GF-D8 (cell line): Measurements from ENCODE around the gene BCL7A.
A peak's percentile ranks its signal among the peaks of the same experiment; 100 is the strongest.

Experiments used
- DNase-seq: peaks from one replicate; lab custom pipeline; 2025; lab: John Stamatoyannopoulos, UW

The BCL7A gene

GRCh38 chr12:122001466-122002209 lies 20.0 kb upstream of the BCL7A start:
- no peak for DNase-seq

- DNase-seq, result peak; percentile 37
These were observed 17.8 kb upstream of the BCL7A start for GRCh38 chr12:122003651-122004611.

- DNase-seq, result no peak
These were observed 17.0 kb upstream of the BCL7A start for GRCh38 chr12:122004633-122005071.

GRCh38 chr12:122005252-122005776 lies 16.4 kb upstream of the BCL7A start:
- no peak for DNase-seq

DNA sequence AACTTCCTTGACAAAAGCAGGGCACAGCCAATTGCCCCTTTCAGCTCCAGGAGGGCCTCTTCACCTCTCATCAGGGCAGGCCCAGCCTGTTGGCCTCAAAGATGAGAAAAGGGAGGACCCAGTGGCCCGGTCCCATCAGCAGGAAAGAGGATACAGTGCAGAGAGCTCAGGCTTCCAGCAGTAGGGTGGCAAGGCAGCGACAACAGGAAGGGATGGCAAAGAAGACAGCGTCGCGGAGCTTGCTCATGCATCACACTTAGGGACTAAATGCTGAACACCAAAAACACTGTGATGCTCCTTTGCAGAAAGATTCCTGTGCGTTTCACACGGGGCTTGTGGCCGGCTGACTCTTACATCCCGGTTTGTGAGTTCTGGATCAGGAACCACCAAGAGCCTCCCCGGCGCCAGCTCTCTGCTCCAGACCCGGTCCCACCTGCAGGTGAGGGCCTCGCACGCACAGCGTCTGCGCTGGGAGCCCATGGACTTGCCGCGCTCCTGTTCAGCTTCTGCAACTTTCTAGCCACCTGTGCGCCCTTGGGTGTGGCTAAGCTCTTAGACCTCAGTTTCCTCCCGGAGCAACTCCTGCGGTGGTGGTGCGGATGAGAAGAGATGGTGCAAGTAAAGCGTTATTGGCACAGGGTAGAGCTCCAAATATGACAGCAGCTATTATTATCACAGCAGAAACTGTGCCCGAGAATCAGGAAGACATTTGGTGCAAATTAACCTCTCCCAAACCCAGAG lies 15.3 kb upstream of the BCL7A start:
- DNase-seq, result no peak

GRCh38 chr12:122009741-122010140 lies 11.9 kb upstream of the BCL7A start:
- no peak for DNase-seq

- no peak for DNase-seq
These were observed 9.5 kb upstream of the BCL7A start for GRCh38 chr12:122012184-122012583.

DNA sequence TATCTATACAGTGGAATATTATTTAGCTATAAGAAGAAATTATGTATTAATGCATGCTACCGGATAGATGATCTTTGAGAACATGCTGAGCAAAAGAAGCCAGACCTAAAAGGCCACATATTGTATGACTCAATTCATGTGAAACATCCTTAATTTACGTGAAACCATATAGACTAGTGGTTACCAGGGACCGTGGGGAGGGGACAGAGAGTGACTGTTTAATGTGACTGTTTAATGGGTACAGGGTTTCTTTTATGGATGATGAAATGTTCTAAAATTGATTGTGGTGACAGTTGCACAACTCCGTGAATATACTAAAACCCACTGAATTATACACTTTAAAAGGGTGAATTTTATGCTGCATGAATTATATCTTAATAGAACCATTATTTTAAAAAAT lies 8.5 kb upstream of the BCL7A start:
- DNase-seq, result no peak

- no peak for DNase-seq
These were observed 7.7 kb upstream of the BCL7A start for GRCh38 chr12:122013791-122014590.

- DNase-seq, result no peak
These were observed 6.9 kb upstream of the BCL7A start for GRCh38 chr12:122014781-122015180.

DNA sequence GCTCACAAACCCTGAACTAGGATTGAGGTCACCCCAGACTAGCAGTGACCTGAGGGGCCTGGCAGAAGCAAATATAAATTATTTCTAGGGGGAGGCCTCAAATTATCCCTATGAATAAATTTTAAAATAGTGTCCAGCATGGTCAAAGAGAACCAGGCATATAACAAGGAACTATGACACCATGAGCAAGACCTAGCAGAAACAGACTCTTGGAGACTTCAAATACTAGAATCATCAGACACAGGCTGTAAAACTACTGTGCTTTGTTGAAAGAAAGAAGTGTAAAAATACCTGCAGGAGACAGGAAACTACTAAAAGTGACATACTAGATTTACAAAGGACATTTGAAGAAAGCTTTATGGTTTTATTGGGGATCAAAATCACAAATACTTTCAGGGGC lies 3.2 kb upstream of the BCL7A start:
- no peak for DNase-seq

DNA sequence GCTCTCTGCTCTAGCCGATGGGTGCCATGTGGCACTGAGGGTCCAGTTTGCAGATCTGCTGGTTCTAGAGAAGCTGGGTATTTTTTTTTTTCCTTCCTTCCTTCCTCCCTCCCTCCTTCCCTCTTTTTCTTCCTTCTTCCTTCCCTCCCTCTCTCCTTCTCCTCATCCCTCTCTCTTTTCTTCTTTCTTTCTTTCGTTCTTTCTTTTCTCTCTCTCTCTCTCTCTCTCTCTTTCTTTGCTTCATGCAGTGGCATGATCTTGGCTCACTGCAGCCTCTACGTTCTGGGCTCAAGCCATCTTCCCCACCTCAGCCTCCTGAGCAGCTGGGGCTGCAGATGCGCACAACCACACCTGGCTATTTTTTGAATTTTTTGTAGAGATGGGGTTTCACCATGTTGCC lies 2.7 kb upstream of the BCL7A start:
- DNase-seq, result no peak

DNA sequence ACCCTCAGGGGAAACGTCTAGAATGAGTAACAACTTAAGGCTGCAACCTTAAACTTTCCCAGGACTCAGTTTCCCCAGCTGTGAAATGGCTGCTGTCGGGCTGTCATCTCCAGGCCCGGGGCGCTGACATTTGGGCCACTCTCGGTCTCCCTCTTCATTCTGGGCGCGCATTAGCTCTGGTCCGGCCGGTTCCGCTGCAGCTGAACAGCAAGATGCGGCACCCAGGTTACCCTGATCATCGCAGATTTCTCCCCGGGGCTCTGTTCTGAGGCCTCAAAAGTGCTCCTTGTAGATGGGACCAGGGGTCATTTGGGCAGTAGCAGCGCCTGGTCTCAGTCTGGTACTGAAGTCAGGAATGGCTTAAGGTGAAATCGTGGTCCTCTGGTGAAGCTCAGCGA lies 890 bp upstream of the BCL7A start:
- DNase-seq, result no peak

DNA sequence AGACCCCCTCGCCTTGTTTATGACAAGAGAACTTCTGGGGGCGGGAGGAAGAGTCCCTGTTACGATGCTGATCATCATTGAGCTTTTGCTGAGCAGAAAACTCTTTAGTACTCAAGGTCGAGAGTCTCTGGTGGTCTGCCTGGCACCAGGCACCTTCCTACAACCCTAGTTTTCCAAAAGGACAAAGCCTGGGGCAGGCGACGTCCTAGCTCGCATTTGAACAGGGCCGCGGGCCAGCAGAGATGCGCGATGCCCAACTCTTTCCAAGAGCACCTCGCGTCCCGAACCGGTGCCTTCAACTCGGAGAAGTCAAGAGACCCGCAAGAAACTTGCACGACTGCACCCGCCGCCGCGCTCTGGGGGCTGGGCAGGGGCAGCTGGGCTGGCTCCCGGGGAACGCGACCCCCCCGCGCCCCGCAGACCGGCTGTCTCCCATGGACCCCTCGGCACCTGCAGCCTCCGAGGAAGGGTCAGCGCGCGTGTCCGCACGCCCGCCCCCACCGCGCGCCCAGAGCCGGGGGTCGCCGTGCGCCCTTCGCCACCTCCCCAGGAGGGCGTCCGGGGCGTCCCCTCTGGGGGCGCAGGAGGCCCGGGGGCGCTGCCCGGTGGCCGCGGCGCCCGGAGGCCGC lies 377 bp upstream of the BCL7A start:
- DNase-seq, result no peak

DNA sequence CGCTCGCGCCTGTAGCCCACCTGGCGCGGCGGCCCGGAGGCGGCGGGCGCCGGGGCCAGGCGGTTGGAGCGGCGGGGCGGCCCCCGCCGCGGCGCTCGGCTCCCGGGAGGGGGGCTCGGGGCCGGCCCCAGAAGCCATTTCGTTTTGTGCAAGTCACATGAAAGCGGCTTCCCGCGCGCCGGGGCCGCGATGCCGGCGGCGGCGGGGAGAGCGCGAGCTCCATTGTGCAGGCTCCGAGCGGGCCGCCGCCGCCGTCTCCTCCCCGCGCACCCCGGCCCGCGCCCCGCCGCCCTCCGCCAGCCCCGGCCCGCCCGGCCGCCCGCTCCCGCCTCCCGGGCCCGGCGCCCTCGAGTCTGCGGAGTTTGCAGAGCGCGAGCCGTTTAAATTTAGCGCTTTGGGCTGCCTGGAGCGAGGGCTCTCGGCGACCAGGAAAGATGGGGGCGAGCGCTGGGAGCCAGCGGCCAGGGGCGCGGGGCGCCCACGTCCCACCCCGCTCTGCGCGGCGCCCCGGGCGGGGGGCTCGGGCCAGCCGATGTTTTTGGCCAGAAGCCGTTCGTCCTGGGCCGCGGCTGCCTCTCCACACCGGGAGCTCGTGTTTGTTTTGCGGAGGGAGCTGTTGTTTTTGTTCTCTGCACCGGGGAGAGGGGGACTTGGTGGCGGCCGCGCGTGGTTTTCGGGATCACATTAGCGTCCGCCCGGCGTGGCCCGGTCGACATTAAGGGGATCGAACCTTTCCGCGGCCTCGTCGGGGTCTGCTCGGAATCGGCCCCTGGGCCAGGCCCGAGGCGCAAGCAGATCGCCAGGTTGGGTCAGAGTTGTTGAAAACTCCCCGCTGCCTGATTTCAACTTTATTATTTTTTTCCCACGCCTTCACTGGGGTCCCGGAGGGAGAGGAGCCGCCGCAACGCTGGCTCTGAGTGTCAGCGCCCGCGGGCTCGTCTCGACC lies 982 bp downstream of the BCL7A start:
- no peak for DNase-seq

GRCh38 chr12:122023339-122024131 lies 1.9 kb downstream of the BCL7A start:
- peak; percentile 30 for DNase-seq

GRCh38 chr12:122024132-122024785 lies 2.6 kb downstream of the BCL7A start:
- DNase-seq, result no peak

DNA sequence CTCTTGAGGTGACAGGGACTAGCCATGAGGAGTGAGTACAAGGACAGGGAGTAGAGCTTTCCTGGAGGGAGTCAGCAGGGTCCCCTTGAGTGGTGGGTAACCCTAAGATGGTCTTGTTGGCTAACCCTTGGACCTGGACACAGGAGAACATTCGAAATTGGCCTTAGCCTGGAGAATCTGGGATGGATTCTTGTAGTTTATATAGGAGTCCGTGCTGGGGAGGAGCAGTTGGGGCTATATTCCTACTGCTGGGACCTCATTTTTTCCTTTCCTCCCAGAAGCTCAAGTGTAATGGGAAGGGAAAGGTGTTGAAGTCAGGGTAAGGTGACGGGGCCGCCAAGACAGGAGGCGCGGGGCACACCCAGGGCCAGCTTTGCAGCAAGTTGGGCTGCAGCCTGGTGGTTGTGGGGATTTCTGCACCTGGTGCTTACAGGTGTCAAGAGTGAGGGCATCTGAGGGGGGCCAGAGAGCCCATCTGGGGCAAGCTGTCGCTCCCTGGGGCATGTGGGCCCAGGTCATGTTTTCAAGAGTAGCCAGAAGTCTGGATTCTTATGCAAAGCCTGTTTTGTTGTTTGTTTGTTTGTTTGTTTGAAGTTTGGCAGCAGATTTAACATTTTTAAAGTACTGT lies 5.1 kb downstream of the BCL7A start:
- DNase-seq, result no peak
